ENCODE data around the gene UBASH3A.

The UBASH3A gene

GRCh38 chr21:42365770-42366169 lies 37.9 kb upstream of the UBASH3A start:
- Histone ChIP-seq H2BK15ac (ENCODE audit: low read depth, poor library complexity, severe bottlenecking) (no peak overlapping the region), H2BK12ac (ENCODE audit: low read length in 2 of 2) (no peak overlapping the region), H3K9me3 (ENCODE audit: control insufficient read depth, low read length) (no peaks in the 10 kb centered on the region), H3K4me3 (ENCODE audit: insufficient read depth in 1 of 2, low read depth in 1 of 2, low read length in 2 of 2) (no peak overlapping the region), H3K4me2 (ENCODE audit: low read length, poor library complexity, severe bottlenecking) (no peak overlapping the region), H2BK120ac (ENCODE audit: low read depth, low read length) (no peak overlapping the region), H3K36me3 (ENCODE audit: control insufficient read depth in 1 of 2, insufficient read depth in 2 of 2, low read depth in 1 of 2, low read length in 2 of 2) (no peaks in the 10 kb centered on the region), H3K9ac (ENCODE audit: low read length) (no peak overlapping the region), H4K91ac (ENCODE audit: low read length) (no peak overlapping the region), H2AFZ (ENCODE audit: low read depth, low read length) (no peak overlapping the region), H2AK5ac (ENCODE audit: low read length, severe bottlenecking) (no peak overlapping the region), H4K8ac (ENCODE audit: low read length) (no peak overlapping the region), H3K18ac (ENCODE audit: low read depth in 1 of 2, low read length in 2 of 2) (no peak overlapping the region), H3K27me3 (ENCODE audit: control insufficient read depth in 1 of 2, insufficient read depth in 1 of 2, low read length in 2 of 2) (peaks cover 26 to 51% of the 10 kb centered on the region in 2 experiments), H3K14ac (ENCODE audit: low read length in 2 of 2) (no peak overlapping the region), H3K4ac (ENCODE audit: low read depth in 1 of 2, low read length in 2 of 2) (no peak overlapping the region), H3K4me1 (ENCODE audit: control insufficient read depth, insufficient read depth, low read depth, low read length) (peaks cover 2% of the 10 kb centered on the region), H3K27ac (ENCODE audit: low read length, poor library complexity, severe bottlenecking) (no peak overlapping the region), H2BK5ac (ENCODE audit: low read depth, low read length, poor library complexity, severe bottlenecking) (no peak overlapping the region), H3K23ac (ENCODE audit: low read length in 2 of 2) (no peak overlapping the region), H3K79me1 (replicated peaks; ENCODE audit: low read length, poor library complexity, severe bottlenecking) (no peaks in the 10 kb centered on the region)
- no peak for DNase-seq
- WGBS, result 74% methylated on average over 6 of the region's 6 CpGs

GRCh38 chr21:42366292-42367010 lies 37.3 kb upstream of the UBASH3A start, which contains the start of gene TFF1:
Gene TFF1 (minus strand): TSS chr21:42366535. CDS start chr21:42366495, 40 bp downstream.
- H3K14ac ChIP-seq (ENCODE audit: low read length in 2 of 2), result no peak within 1 kb of the TSS
- H3K18ac ChIP-seq (ENCODE audit: low read depth in 1 of 2, low read length in 2 of 2), result no peak within 1 kb of the TSS
- no peak within 1 kb of the TSS for H2AK5ac ChIP-seq (ENCODE audit: low read length, severe bottlenecking)
- no peak for DNase-seq
- H2BK5ac ChIP-seq (ENCODE audit: low read depth, low read length, poor library complexity, severe bottlenecking), result no peak within 1 kb of the TSS
- no peaks in the 10 kb centered on the region for H3K4me1 ChIP-seq (ENCODE audit: control insufficient read depth, insufficient read depth, low read depth, low read length)
- no peaks in the 10 kb centered on the region for H3K9me3 ChIP-seq (ENCODE audit: control insufficient read depth, low read length)
- no peak within 1 kb of the TSS for H2BK12ac ChIP-seq (ENCODE audit: low read length in 2 of 2)
- no peak within 1 kb of the TSS for H2AFZ ChIP-seq (ENCODE audit: low read depth, low read length)
- peaks cover 22 to 49% of the 10 kb centered on the region in 2 experiments for H3K27me3 ChIP-seq (ENCODE audit: control insufficient read depth in 1 of 2, insufficient read depth in 1 of 2, low read length in 2 of 2)
- no peaks in the 10 kb centered on the region for H3K36me3 ChIP-seq (ENCODE audit: control insufficient read depth in 1 of 2, insufficient read depth in 2 of 2, low read depth in 1 of 2, low read length in 2 of 2)
- no peak within 1 kb of the TSS for H2BK15ac ChIP-seq (ENCODE audit: low read depth, poor library complexity, severe bottlenecking)
- WGBS, result 81% methylated on average over 18 of the region's 19 CpGs
- no peak within 1 kb of the TSS for H3K4ac ChIP-seq (ENCODE audit: low read depth in 1 of 2, low read length in 2 of 2)
- H3K23ac ChIP-seq (ENCODE audit: low read length in 2 of 2), result no peak within 1 kb of the TSS
- H2BK120ac ChIP-seq (ENCODE audit: low read depth, low read length), result no peak within 1 kb of the TSS
- no peak within 1 kb of the TSS for H3K27ac ChIP-seq (ENCODE audit: low read length, poor library complexity, severe bottlenecking)
- no peak within 1 kb of the TSS for H3K4me3 ChIP-seq (ENCODE audit: insufficient read depth in 1 of 2, low read depth in 1 of 2, low read length in 2 of 2)
- H4K91ac ChIP-seq (ENCODE audit: low read length), result no peak within 1 kb of the TSS
- no peak within 1 kb of the TSS for H3K4me2 ChIP-seq (ENCODE audit: low read length, poor library complexity, severe bottlenecking)
- no peak within 1 kb of the TSS for H3K9ac ChIP-seq (ENCODE audit: low read length)
- H3K79me1 ChIP-seq (replicated peaks; ENCODE audit: low read length, poor library complexity, severe bottlenecking), result no peaks in the 10 kb centered on the region
- H4K8ac ChIP-seq (ENCODE audit: low read length), result no peak within 1 kb of the TSS

- no peaks in the 10 kb centered on the region for H3K36me3 ChIP-seq (ENCODE audit: control insufficient read depth in 1 of 2, insufficient read depth in 2 of 2, low read depth in 1 of 2, low read length in 2 of 2)
- H3K9me3 ChIP-seq (ENCODE audit: control insufficient read depth, low read length), result no peaks in the 10 kb centered on the region
- H2AFZ ChIP-seq (ENCODE audit: low read depth, low read length), result no peak overlapping the region
- H2BK5ac ChIP-seq (ENCODE audit: low read depth, low read length, poor library complexity, severe bottlenecking), result no peak overlapping the region
- no peak for DNase-seq
- no peaks in the 10 kb centered on the region for H3K4me1 ChIP-seq (ENCODE audit: control insufficient read depth, insufficient read depth, low read depth, low read length)
- no peak overlapping the region for H3K4me2 ChIP-seq (ENCODE audit: low read length, poor library complexity, severe bottlenecking)
- no peak overlapping the region for H4K8ac ChIP-seq (ENCODE audit: low read length)
- no peak overlapping the region for H3K9ac ChIP-seq (ENCODE audit: low read length)
- 79% methylated on average over 13 of the region's 14 CpGs for WGBS
- H3K14ac ChIP-seq (ENCODE audit: low read length in 2 of 2), result no peak overlapping the region
- H3K4ac ChIP-seq (ENCODE audit: low read depth in 1 of 2, low read length in 2 of 2), result no peak overlapping the region
- no peak overlapping the region for H2BK12ac ChIP-seq (ENCODE audit: low read length in 2 of 2)
- no peaks in the 10 kb centered on the region for H3K79me1 ChIP-seq (replicated peaks; ENCODE audit: low read length, poor library complexity, severe bottlenecking)
- H3K27ac ChIP-seq (ENCODE audit: low read length, poor library complexity, severe bottlenecking), result no peak overlapping the region
- H2BK15ac ChIP-seq (ENCODE audit: low read depth, poor library complexity, severe bottlenecking), result no peak overlapping the region
- H2BK120ac ChIP-seq (ENCODE audit: low read depth, low read length), result no peak overlapping the region
- no peak overlapping the region for H2AK5ac ChIP-seq (ENCODE audit: low read length, severe bottlenecking)
- H3K27me3 ChIP-seq (ENCODE audit: control insufficient read depth in 1 of 2, insufficient read depth in 1 of 2, low read length in 2 of 2), result peaks cover 16 to 39% of the 10 kb centered on the region in 2 experiments
- no peak overlapping the region for H3K4me3 ChIP-seq (ENCODE audit: insufficient read depth in 1 of 2, low read depth in 1 of 2, low read length in 2 of 2)
- H3K23ac ChIP-seq (ENCODE audit: low read length in 2 of 2), result no peak overlapping the region
- H4K91ac ChIP-seq (ENCODE audit: low read length), result no peak overlapping the region
- H3K18ac ChIP-seq (ENCODE audit: low read depth in 1 of 2, low read length in 2 of 2), result no peak overlapping the region
Observed at GRCh38 chr21:42367367-42368165, 36.1 kb upstream of the UBASH3A start.

- Histone ChIP-seq H3K27me3 (ENCODE audit: control insufficient read depth in 1 of 2, insufficient read depth in 1 of 2, low read length in 2 of 2) (peaks cover 4 to 45% of the 10 kb centered on the region in 2 experiments), H3K4me2 (ENCODE audit: low read length, poor library complexity, severe bottlenecking) (no peak overlapping the region), H3K4me1 (ENCODE audit: control insufficient read depth, insufficient read depth, low read depth, low read length) (no peaks in the 10 kb centered on the region), H3K4ac (ENCODE audit: low read depth in 1 of 2, low read length in 2 of 2) (no peak overlapping the region), H2BK12ac (ENCODE audit: low read length in 2 of 2) (no peak overlapping the region), H3K18ac (ENCODE audit: low read depth in 1 of 2, low read length in 2 of 2) (no peak overlapping the region), H3K14ac (ENCODE audit: low read length in 2 of 2) (no peak overlapping the region), H4K91ac (ENCODE audit: low read length) (no peak overlapping the region), H2AFZ (ENCODE audit: low read depth, low read length) (no peak overlapping the region), H3K36me3 (ENCODE audit: control insufficient read depth in 1 of 2, insufficient read depth in 2 of 2, low read depth in 1 of 2, low read length in 2 of 2) (no peaks in the 10 kb centered on the region), H2AK5ac (ENCODE audit: low read length, severe bottlenecking) (no peak overlapping the region), H3K4me3 (ENCODE audit: insufficient read depth in 1 of 2, low read depth in 1 of 2, low read length in 2 of 2) (no peak overlapping the region), H3K79me1 (replicated peaks; ENCODE audit: low read length, poor library complexity, severe bottlenecking) (no peaks in the 10 kb centered on the region), H3K27ac (ENCODE audit: low read length, poor library complexity, severe bottlenecking) (no peak overlapping the region), H3K23ac (ENCODE audit: low read length in 2 of 2) (no peak overlapping the region), H4K8ac (ENCODE audit: low read length) (no peak overlapping the region), H3K9me3 (ENCODE audit: control insufficient read depth, low read length) (no peaks in the 10 kb centered on the region), H2BK5ac (ENCODE audit: low read depth, low read length, poor library complexity, severe bottlenecking) (no peak overlapping the region), H2BK120ac (ENCODE audit: low read depth, low read length) (no peak overlapping the region), H2BK15ac (ENCODE audit: low read depth, poor library complexity, severe bottlenecking) (no peak overlapping the region), H3K9ac (ENCODE audit: low read length) (no peak overlapping the region)
- WGBS, result 92% methylated on average over 11 of the region's 16 CpGs
- no peak for DNase-seq
Observed at GRCh38 chr21:42369821-42370220, 33.9 kb upstream of the UBASH3A start.
